K562 (cell line): ENCODE measurements around the gene CTDSPL. TPM values are rescaled to one million over a fixed set of nuclear protein-coding genes. Genes with fewer than 3 reads are reported as not detected.

Experiments
- ATAC-seq: fragments of 200-7000 bp; cut with Tn5 transposase; 3 replicates; pipeline ENCODE4 v1.9.1; 2020; ENCODE audit warnings: moderate library complexity
- BruUV-seq: library from RNA; stranded (reverse); fragments of 400-500 nt; replicated peaks from 2 replicates; lab custom pipeline; 2021; lab: Mats Ljungman, UMichigan
- CTCF ChIA-PET: fragments of 300-600 bp; formaldehyde crosslinking; extraction: SDS; loops from one replicate; lab custom pipeline; 2021; ENCODE audit warnings: low intra/inter-chr PET ratio; lab: Yijun Ruan, JAX
- POLR2A ChIA-PET: fragments of 300-600, 350-650 bp; sonication (Branson Sonifier 250); formaldehyde crosslinking; extraction: SDS; loops from one replicate; lab custom pipeline; 2021; ENCODE audit warnings: antibody characterized with exemption, inconsistent platforms; lab: Yijun Ruan, JAX
- DNase-seq, 4 experiments: peaks; one replicate each; pipeline versions ENCODE4 v3.0.0 to v3.0.0-alpha.2; 2011 to 2018; ENCODE audit warnings: low spot score in 3 of 4, mixed read lengths in 3 of 4; ENCODE audit errors: extremely low read depth in 1 of 4
- FAIRE-seq: peaks from 2 replicates; lab custom pipeline; 2011; peaks lifted over from hg19 to GRCh38; lab: Jason Lieb, UNC
- H2AFZ ChIP-seq: 2 replicates; pipeline ENCODE4 v1.6.0; 2011; ENCODE audit warnings: low read depth, low read length, control low read depth, inconsistent platforms
- H3K27ac ChIP-seq: fragments of 200-600 bp; 3 replicates; pipeline ENCODE4 v1.8.0; 2011; ENCODE audit warnings: low read depth, mild to moderate bottlenecking, control low read depth, inconsistent platforms, low read length, moderate library complexity, mixed read lengths; ENCODE audit errors: extremely low read depth
- H3K27me3 ChIP-seq, 2 experiments: fragments of 300-600 bp in 1 of 2; 2 replicates in 1 of 2; 3 replicates in 1 of 2; pipeline versions ENCODE4 v1.6.0 to v1.8.0; 2011; ENCODE audit warnings: inconsistent platforms in 2 of 2, low read length in 2 of 2, mild to moderate bottlenecking in 1 of 2, mixed read lengths in 1 of 2, moderate library complexity in 1 of 2; ENCODE audit not compliant: control insufficient read depth in 2 of 2, insufficient read depth in 2 of 2
- H3K36me3 ChIP-seq: fragments of 300-600 bp; 3 replicates; pipeline ENCODE4 v1.8.0; 2011; ENCODE audit warnings: mild to moderate bottlenecking, low read length, inconsistent platforms; ENCODE audit not compliant: control insufficient read depth, insufficient read depth
- H3K4me1 ChIP-seq, 2 experiments: fragments of 200-600 bp in 1 of 2; replicated peaks in 1 of 2; 2 replicates in 1 of 2; 3 replicates in 1 of 2; pipeline versions ENCODE4 v1.5.1 to v1.8.0; 2011; ENCODE audit warnings: inconsistent platforms in 2 of 2, low read length in 2 of 2, mild to moderate bottlenecking in 1 of 2, mixed read lengths in 1 of 2, moderate library complexity in 1 of 2; ENCODE audit not compliant: control insufficient read depth in 2 of 2, insufficient read depth in 2 of 2
- H3K4me2 ChIP-seq: 2 replicates; pipeline ENCODE4 v1.6.1; 2011; ENCODE audit warnings: low read length, control low read depth, inconsistent platforms, mixed read lengths; ENCODE audit not compliant: insufficient read depth
- H3K4me3 ChIP-seq: fragments of 200-600 bp; sonication (generic), shearing (Covaris generic); 2 replicates; pipeline ENCODE4 v1.5.1; 2016; ENCODE audit warnings: control low read depth, inconsistent platforms
- H3K79me2 ChIP-seq: fragments of 200-600 bp; 3 replicates; pipeline ENCODE4 v1.8.0; 2011; ENCODE audit warnings: low read length, inconsistent platforms; ENCODE audit not compliant: control insufficient read depth, insufficient read depth
- H3K9ac ChIP-seq, 2 experiments: 2 replicates each; pipeline versions ENCODE4 v1.6.0 to v1.6.1; 2011; ENCODE audit warnings: low read depth in 2 of 2, low read length in 2 of 2, control low read depth in 1 of 2, inconsistent platforms in 1 of 2, mild to moderate bottlenecking in 1 of 2, mixed read lengths in 1 of 2; ENCODE audit not compliant: insufficient read depth in 1 of 2
- H3K9me1 ChIP-seq: one replicate; pipeline ENCODE4 v1.6.0; 2011; ENCODE audit warnings: inconsistent platforms, mild to moderate bottlenecking, low read length, moderate library complexity; ENCODE audit not compliant: control insufficient read depth, insufficient read depth
- H3K9me3 ChIP-seq: replicated peaks from 2 replicates; pipeline ENCODE4 v1.5.1; 2011; ENCODE audit warnings: low read depth, low read length, inconsistent platforms; ENCODE audit not compliant: control insufficient read depth, insufficient read depth
- H4K20me1 ChIP-seq: replicated peaks from 2 replicates; pipeline ENCODE4 v1.6.1; 2011; ENCODE audit warnings: low read length, inconsistent platforms, mixed read lengths; ENCODE audit not compliant: control insufficient read depth, insufficient read depth
- CREBBP ChIP-seq: IDR thresholded peaks from one replicate; pipeline ENCODE4 v1.6.1; 2012; ENCODE audit warnings: low read depth, mild to moderate bottlenecking, control low read depth, inconsistent platforms, low read length
- HMGXB4 ChIP-seq: sonication (generic); formaldehyde crosslinking; IDR thresholded peaks from 2 replicates; pipeline ENCODE4 v1.8.1; 2023; ENCODE audit warnings: mild to moderate bottlenecking, missing genetic modification reagents
- SRSF9 ChIP-seq: fragments of 200-400 bp; formaldehyde crosslinking; IDR thresholded peaks from 2 replicates; pipeline ENCODE4 v1.6.1; 2017; ENCODE audit warnings: low read depth, low read length, borderline replicate concordance
- WGBS: fragments of 100-300 bp; shearing (Covaris generic); methylation state at CpG from one replicate; pipeline ENCODE4 v1.1.6; 2016; ENCODE audit warnings: low coverage, mixed read lengths; ENCODE audit not compliant: insufficient coverage; ENCODE audit errors: missing lambda C conversion rate; 5-methylcytosine and 5-hydroxymethylcytosine counted together
- in situ Hi-C: fragments of 300-500 bp; cut with MboI; formaldehyde crosslinking; loops from 4 replicates; pipeline ENCODE4 v1.15.0; 2018; ENCODE audit warnings: inconsistent platforms, mixed read lengths
- intact Hi-C: fragments of 100-400 bp; cut with micrococcal nuclease; formaldehyde crosslinking; loops from 2 replicates; pipeline ENCODE4 v1.14.2; 2022
- polyA plus RNA-seq, 8 experiments: library from polyadenylated mRNA; depleted of rRNA in 4 of 8; stranded (reverse) in 5 of 8; unstranded in 3 of 8; fragments of >200 nt; fragmentation: Nextera tagmentation in 2 of 8; fragmentation: Illumina TruSeq in 1 of 8; extraction: Ambion mirVana in 2 of 8; extraction: Trizol in 1 of 8; gene quantifications; 2 replicates each; pipeline versions ENCODE4 v1.2.1 to v1.2.3, GENCODE V29; 2011 to 2014; ENCODE audit warnings: inconsistent platforms in 1 of 8, missing spikeins in 1 of 8
- total RNA-seq, 7 experiments: library from RNA; depleted of rRNA in 6 of 7; stranded (reverse); fragments of >200 nt in 6 of 7; fragmentation: Illumina TruSeq in 2 of 7; extraction: Trizol in 2 of 7; gene quantifications; 2 replicates each; pipeline versions ENCODE4 v1.2.1 to v1.2.3, GENCODE V29; 2011 to 2021; ENCODE audit warnings: low replicate concordance in 1 of 7

CTDSPL gene
- total and polyA plus RNA-seq, 9 of the 15 experiments (the other 6 are each of a cell fraction or from before 2014, with no cell fraction given) = 5.1 to 19.3 (median 11.3) TPM

GRCh38 chr3:37956723-37957538, 95.3 kb downstream of the CTDSPL start:
- no peak for TF ChIP-seq HMGXB4
- no peak for TF ChIP-seq CREBBP
- TF ChIP-seq SRSF9 = no peak
- Histone ChIP-seq H3K4me2 (no peak overlapping the region), H3K9me1 (no peaks in the 10 kb centered on the region), H3K4me1 (no peaks in the 10 kb centered on the region), H4K20me1 (no peaks in the 10 kb centered on the region), H2AFZ (no peak overlapping the region), H3K27me3 (peaks cover 3 to 4% of the 10 kb centered on the region in 2 experiments; a peak in 1 of 5 replicates), H3K4me3 (no peak overlapping the region), H3K79me2 (no peaks in the 10 kb centered on the region), H3K27ac (no peak overlapping the region), H3K9ac (no peak overlapping the region), H3K9me3 (no peaks in the 10 kb centered on the region), H3K36me3 (no peaks in the 10 kb centered on the region)
- ATAC-seq (no peak; the same call in 2 of the 3 replicates), DNase-seq (no peak), FAIRE-seq (no peak)
- 28% methylated on average over 2 of the region's 2 CpGs for WGBS
- ChIA-PET POLR2A (interaction anchor here (0.7 kb wide), 1 partner anchor 100 kb away, joined by 4 read pairs; no protein-coding TSS in a partner anchor), CTCF (no interaction called here)
- in situ Hi-C loops = no loop called here
- intact Hi-C loops = no loop called here
- no TSS peak for BruUV-seq
